Measurements from ENCODE around the gene PCNT.

GRCh38 chr21:46472246-46472645, 148.3 kb downstream of the PCNT start:
- TF ChIP-seq, protein P1, sequence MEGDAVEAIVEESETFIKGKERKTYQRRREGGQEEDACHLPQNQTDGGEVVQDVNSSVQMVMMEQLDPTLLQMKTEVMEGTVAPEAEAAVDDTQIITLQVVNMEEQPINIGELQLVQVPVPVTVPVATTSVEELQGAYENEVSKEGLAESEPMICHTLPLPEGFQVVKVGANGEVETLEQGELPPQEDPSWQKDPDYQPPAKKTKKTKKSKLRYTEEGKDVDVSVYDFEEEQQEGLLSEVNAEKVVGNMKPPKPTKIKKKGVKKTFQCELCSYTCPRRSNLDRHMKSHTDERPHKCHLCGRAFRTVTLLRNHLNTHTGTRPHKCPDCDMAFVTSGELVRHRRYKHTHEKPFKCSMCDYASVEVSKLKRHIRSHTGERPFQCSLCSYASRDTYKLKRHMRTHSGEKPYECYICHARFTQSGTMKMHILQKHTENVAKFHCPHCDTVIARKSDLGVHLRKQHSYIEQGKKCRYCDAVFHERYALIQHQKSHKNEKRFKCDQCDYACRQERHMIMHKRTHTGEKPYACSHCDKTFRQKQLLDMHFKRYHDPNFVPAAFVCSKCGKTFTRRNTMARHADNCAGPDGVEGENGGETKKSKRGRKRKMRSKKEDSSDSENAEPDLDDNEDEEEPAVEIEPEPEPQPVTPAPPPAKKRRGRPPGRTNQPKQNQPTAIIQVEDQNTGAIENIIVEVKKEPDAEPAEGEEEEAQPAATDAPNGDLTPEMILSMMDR (IDR thresholded peaks at IDR 0.05) = no peak
- TF ChIP-seq POLR2A (IDR thresholded peaks at IDR 0.05) (no peak), POLR2AphosphoS5 (IDR thresholded peaks at IDR 0.05) (no peak), EP300 (IDR thresholded peaks at IDR 0.05) (no peak)
